ENCODE data around the gene GPRC5B.

GPRC5B gene

DNA sequence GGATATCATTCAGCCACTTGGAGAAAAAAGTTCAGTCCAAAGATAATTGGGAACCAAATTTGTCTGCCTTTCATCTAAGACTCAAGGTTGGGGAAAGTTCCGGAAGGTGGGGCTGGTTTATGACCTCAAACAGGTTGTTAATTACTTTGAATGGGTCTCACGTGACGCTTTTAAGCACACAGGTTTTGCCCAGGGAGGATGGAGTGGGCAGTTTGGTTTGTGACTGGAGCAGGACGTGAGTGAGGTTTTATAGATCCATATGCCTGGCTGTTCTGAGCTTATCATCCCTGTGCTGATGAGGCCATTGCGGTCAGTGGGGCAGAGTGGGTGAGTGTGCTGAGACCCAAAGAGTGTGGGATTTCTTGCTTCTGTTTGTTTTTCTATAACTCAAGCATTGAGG lies 38.7 kb upstream of the GPRC5B start:
- no peak for DNase-seq
- H3K27ac Mint-ChIP-seq = no peak overlapping the region
- H3K9me3 Mint-ChIP-seq = peaks cover 11% of the 10 kb centered on the region
- no peaks in the 10 kb centered on the region for H3K36me3 Mint-ChIP-seq (ENCODE audit: low read depth)
- no peaks in the 10 kb centered on the region for H3K27me3 Mint-ChIP-seq (ENCODE audit: low read depth, poor library complexity)
- H3K4me3 Mint-ChIP-seq = no peak overlapping the region
- H3K4me1 Mint-ChIP-seq = peaks cover 5% of the 10 kb centered on the region
- TF ChIP-seq, protein P1, sequence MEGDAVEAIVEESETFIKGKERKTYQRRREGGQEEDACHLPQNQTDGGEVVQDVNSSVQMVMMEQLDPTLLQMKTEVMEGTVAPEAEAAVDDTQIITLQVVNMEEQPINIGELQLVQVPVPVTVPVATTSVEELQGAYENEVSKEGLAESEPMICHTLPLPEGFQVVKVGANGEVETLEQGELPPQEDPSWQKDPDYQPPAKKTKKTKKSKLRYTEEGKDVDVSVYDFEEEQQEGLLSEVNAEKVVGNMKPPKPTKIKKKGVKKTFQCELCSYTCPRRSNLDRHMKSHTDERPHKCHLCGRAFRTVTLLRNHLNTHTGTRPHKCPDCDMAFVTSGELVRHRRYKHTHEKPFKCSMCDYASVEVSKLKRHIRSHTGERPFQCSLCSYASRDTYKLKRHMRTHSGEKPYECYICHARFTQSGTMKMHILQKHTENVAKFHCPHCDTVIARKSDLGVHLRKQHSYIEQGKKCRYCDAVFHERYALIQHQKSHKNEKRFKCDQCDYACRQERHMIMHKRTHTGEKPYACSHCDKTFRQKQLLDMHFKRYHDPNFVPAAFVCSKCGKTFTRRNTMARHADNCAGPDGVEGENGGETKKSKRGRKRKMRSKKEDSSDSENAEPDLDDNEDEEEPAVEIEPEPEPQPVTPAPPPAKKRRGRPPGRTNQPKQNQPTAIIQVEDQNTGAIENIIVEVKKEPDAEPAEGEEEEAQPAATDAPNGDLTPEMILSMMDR (IDR thresholded peaks at IDR 0.05) = no peak

DNA sequence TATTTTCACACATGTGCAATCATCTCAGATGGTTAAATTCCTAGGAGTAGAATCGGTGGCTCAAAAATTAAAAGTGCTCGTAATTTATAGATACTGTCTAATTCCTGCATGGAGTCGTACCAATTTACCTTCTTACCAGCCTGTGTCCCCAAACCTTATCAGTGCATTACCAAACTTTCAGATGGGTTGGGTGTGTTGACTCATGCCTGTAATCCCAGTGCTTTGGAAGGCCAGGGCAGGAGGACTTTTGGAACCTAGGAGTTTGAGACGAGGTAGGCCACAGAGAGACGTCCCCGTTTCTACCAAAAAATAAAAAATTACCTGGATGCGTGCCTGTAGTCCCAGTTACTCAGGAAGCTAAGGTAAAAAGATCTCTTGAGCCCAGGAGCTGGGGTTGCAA lies 34.5 kb upstream of the GPRC5B start:
- Mint-ChIP-seq H3K36me3 (ENCODE audit: low read depth) (no peaks in the 10 kb centered on the region), H3K27me3 (ENCODE audit: low read depth, poor library complexity) (peaks cover 3% of the 10 kb centered on the region), H3K4me1 (peaks cover 5% of the 10 kb centered on the region), H3K9me3 (no peaks in the 10 kb centered on the region), H3K27ac (no peak overlapping the region), H3K4me3 (no peak overlapping the region)
- TF ChIP-seq, protein P1 (IDR thresholded peaks at IDR 0.05) = no peak
- no peak for DNase-seq

DNA sequence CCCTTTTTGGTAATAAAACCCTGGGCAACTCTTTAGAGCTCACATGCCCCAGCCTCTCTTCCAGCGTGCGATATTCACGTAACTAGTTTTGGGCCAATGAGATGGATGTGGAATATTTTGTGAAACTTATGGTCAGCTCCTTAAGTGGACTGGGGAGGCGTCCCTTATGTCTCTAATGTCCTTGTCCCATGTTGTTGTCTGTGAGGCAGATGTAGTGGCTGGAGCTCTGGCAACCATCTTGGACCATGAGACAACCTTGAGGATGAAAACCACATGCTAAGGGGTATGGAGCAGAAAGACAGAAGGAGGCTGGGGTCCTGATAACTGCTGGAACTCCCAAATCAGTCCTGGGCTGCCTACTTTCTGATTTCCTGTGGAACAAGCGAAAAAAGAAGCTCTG lies 31.4 kb upstream of the GPRC5B start:
- Mint-ChIP-seq H3K27me3 (ENCODE audit: low read depth, poor library complexity) (peaks cover 3% of the 10 kb centered on the region), H3K4me1 (no peaks in the 10 kb centered on the region), H3K36me3 (ENCODE audit: low read depth) (no peaks in the 10 kb centered on the region), H3K4me3 (no peak overlapping the region), H3K27ac (no peak overlapping the region), H3K9me3 (no peaks in the 10 kb centered on the region)
- DNase-seq = no peak
- TF ChIP-seq, protein P1 (IDR thresholded peaks at IDR 0.05) = no peak

DNA sequence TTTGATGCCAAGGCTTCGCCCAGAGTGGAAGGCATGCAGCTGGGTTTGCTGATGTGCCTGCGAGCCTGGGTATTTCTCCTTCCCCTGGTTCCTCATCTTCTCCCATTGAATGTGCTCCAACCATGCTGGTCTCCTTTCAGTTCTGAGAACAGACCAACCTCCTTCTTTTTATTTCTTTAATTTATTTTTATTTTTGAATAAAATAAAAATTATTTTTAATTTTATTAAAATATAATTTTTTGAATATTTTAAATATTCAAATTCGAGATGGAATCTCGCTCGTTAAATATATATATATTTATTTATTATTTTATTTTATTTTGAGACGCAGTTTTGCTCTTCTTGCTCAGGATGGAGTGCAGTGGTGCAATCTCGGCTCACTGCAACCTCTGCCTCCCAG lies 30.2 kb upstream of the GPRC5B start:
- Mint-ChIP-seq H3K4me3 (no peak overlapping the region), H3K4me1 (no peaks in the 10 kb centered on the region), H3K36me3 (ENCODE audit: low read depth) (no peaks in the 10 kb centered on the region), H3K9me3 (no peaks in the 10 kb centered on the region), H3K27ac (no peak overlapping the region), H3K27me3 (ENCODE audit: low read depth, poor library complexity) (peaks cover 3% of the 10 kb centered on the region)
- DNase-seq = no peak
- TF ChIP-seq, protein P1 (IDR thresholded peaks at IDR 0.05) = no peak

DNA sequence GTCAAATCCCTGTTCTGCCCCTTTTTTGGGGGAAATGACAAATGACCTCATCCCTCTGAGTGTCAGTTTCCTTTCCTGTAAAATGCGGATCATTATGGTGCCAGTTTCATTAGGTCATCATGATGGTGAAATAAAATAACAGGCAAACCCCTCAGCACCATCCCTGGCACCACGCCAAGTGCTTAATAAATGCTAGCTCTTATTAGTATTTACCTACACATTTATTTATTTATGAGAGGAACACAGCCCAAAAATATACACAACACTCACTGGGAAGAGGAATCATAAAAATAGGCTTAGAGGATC lies 28.6 kb upstream of the GPRC5B start:
- no peaks in the 10 kb centered on the region for H3K9me3 Mint-ChIP-seq
- H3K36me3 Mint-ChIP-seq (ENCODE audit: low read depth) = no peaks in the 10 kb centered on the region
- TF ChIP-seq, protein P1 (IDR thresholded peaks at IDR 0.05) = no peak
- H3K27me3 Mint-ChIP-seq (ENCODE audit: low read depth, poor library complexity) = peaks cover 3% of the 10 kb centered on the region
- H3K4me1 Mint-ChIP-seq = no peaks in the 10 kb centered on the region
- peak overlapping the region; percentile 27 for H3K27ac Mint-ChIP-seq
- no peak overlapping the region for H3K4me3 Mint-ChIP-seq
- no peak for DNase-seq

DNA sequence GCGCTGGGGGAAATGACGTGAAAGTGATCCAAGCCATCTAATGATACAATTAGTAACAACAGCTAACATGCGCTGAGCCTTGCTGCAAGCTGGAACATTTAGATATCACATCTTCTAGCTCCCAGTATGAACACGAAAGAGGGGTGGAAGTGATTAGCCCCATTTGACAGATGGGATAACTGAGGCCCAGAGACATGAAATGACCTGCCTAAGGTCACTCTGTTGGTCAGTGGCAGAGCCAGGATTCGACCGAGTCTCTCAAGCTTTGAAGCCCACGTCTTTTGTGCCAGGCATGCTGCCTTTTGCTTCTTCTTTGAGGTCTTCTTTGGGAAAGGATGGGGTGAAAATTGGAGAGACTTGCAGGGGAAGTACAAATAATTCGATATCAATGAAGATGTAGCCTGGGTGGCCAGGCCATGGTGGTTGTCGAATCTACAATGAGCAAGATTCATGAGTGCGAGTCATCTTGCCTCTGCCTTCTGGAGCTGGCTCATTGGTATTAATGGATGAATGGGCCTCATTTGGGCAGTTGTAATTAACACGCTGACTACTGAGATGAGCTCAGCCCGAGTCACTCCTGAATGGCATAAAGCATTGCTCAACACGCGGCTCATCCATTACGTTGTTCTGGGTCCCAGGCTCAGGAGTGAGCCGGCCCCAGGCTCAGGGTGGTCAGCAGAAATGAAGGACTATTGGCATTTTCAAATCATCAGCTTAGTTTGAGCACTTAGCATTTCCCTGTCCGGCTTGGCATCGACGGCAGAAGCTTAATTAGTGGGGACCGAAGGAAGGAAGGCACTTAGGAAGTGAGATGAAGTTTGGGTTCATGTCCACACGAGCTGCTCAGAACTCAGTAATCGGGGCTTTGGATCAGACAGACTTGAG lies 28.0 kb upstream of the GPRC5B start:
- Mint-ChIP-seq H3K36me3 (ENCODE audit: low read depth) (no peaks in the 10 kb centered on the region), H3K27ac (no peak overlapping the region)
- DNase-seq = no peak

More for the DNA sequence above, 28.0 kb upstream of the GPRC5B start:
- Mint-ChIP-seq H3K4me1 (no peaks in the 10 kb centered on the region), H3K9me3 (no peaks in the 10 kb centered on the region), H3K27me3 (ENCODE audit: low read depth, poor library complexity) (peaks cover 3% of the 10 kb centered on the region), H3K4me3 (no peak overlapping the region)
- TF ChIP-seq, protein P1 (IDR thresholded peaks at IDR 0.05) = no peak
